ENCODE results near the gene LMCD1. TPM values are rescaled to one million over a fixed set of nuclear protein-coding genes. Genes with fewer than 3 reads are reported as not detected.
A peak's percentile ranks its signal among the peaks of the same experiment; 100 is the strongest.

Gene LMCD1
- total and polyA plus RNA-seq, 12 donors: 18.6 to 459 (median 45.7) TPM

DNA sequence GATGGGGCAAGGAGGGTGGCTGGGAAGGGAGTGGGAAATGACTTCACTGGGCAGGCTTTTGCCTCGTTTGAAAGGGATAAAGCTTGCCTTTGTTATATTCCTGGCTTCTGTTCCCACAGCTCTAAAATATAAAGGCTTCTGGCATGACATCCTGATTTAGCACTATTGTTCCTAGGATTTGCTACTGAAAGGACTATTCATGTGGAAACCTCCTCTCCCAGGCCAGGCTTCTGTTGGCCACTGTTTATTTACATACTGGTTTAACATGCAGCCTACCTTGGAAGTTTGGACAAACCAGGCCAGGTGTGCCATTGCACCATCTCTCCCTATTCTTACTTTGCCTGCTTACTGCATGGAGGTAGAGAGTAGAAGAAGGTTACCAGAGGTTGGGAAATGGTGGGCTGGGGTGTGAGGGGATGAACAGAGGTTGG lies 2.4 kb upstream of the LMCD1 start:
- Histone ChIP-seq H3K4me1 (peaks cover 3 to 57% (median 39%) of the 10 kb centered on the region in 9 donors), H3K36me3 (peaks cover 0 to 2% (median 0%) of the 10 kb centered on the region in 9 donors), H3K4me3 (no peak overlapping the region), H3K27me3 (peaks cover 0 to 9% (median 0%) of the 10 kb centered on the region in 7 donors), H3K9me3 (no peaks in the 10 kb centered on the region), H3K27ac (peak overlapping the region; percentile 13 to 97 (median 90))
- WGBS, 2 donors: 20 to 33% methylated on average over 1 of the region's 1 CpG
- no peak for DNase-seq
- ATAC-seq: peak in 4 of 8 donors; percentile 4 to 23 (median 14)
- intact Hi-C loops (cut with DNase I): loop anchor here in 1 of 10 donors (5.0 kb wide), 1 partner anchor 52 kb away; no protein-coding TSS in a partner anchor
- TF ChIP-seq, protein P1, sequence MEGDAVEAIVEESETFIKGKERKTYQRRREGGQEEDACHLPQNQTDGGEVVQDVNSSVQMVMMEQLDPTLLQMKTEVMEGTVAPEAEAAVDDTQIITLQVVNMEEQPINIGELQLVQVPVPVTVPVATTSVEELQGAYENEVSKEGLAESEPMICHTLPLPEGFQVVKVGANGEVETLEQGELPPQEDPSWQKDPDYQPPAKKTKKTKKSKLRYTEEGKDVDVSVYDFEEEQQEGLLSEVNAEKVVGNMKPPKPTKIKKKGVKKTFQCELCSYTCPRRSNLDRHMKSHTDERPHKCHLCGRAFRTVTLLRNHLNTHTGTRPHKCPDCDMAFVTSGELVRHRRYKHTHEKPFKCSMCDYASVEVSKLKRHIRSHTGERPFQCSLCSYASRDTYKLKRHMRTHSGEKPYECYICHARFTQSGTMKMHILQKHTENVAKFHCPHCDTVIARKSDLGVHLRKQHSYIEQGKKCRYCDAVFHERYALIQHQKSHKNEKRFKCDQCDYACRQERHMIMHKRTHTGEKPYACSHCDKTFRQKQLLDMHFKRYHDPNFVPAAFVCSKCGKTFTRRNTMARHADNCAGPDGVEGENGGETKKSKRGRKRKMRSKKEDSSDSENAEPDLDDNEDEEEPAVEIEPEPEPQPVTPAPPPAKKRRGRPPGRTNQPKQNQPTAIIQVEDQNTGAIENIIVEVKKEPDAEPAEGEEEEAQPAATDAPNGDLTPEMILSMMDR (IDR thresholded peaks at IDR 0.05): no peak

DNA sequence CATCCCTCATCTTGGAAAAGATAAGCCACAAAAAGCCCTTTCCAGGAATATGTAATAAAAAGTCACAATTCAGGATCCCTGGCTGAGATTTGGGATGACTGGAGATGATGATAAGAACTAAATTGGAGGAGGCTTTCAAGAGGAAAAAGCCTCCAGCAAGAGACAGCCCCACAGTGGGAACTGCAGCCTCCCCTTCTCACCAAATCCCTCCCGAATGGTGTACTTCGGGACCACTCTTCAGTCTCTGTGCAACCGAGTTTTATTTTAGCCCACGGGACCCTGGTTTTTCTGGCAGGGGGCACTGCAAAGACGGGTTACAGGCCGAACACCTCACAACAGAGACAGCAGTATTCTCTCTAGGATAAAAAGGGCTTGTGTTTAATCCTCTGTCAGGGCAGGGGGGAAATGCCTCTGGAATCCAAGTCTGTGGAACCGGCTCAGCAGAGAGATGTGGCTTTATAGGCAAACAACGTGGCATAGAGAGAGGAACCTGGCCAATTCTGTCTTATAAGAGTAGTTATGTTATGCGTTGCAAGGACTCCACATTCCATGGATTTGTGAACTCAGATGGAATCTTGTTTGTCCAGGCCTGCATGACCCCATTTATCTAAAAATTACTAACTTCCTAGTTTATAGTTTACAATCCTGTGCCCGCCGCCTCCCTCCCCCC lies 1.2 kb upstream of the LMCD1 start:
- WGBS, 2 donors: 26 to 37% methylated on average over 11 of the region's 11 CpGs
- Histone ChIP-seq H3K27ac (peak overlapping the region; percentile 23 to 97 (median 92)), H3K9me3 (no peaks in the 10 kb centered on the region), H3K4me3 (peak overlapping the region in 8 of 10 donors; percentile 35 to 74 (median 60)), H3K27me3 (peaks cover 0 to 9% (median 0%) of the 10 kb centered on the region in 7 donors), H3K36me3 (peaks cover 0 to 9% (median 0%) of the 10 kb centered on the region in 9 donors), H3K4me1 (peaks cover 7 to 69% (median 52%) of the 10 kb centered on the region in 9 donors)
- ATAC-seq (no peak), DNase-seq (no peak)
- TF ChIP-seq, protein P1 (IDR thresholded peaks at IDR 0.05): peak in 1 of 9 donors; percentile 10
- intact Hi-C loops (cut with DNase I): loop anchor here in 3 of 10 donors (5.0 to 10.0 kb wide), 3 partner anchors 56 to 72 kb away; no protein-coding TSS in a partner anchor

GRCh38 chr3:8500989-8501370 lies 643 bp upstream of the LMCD1 start:
- Histone ChIP-seq H3K27ac (peak overlapping the region; percentile 58 to 97 (median 92)), H3K4me1 (peaks cover 10 to 75% (median 57%) of the 10 kb centered on the region in 9 donors), H3K36me3 (peaks cover 0 to 9% (median 0%) of the 10 kb centered on the region in 9 donors), H3K4me3 (peak overlapping the region; percentile 19 to 74 (median 56)), H3K27me3 (peaks cover 0 to 9% (median 0%) of the 10 kb centered on the region in 7 donors), H3K9me3 (no peaks in the 10 kb centered on the region)
- ATAC-seq (no peak), DNase-seq (no peak)
- 3 to 5% methylated on average over 8 of the region's 8 CpGs for WGBS, 2 donors
- intact Hi-C loops (cut with DNase I): loop anchor here in 3 of 10 donors (5.0 to 10.0 kb wide), 3 partner anchors 56 to 71 kb away; no protein-coding TSS in a partner anchor
- TF ChIP-seq, protein P1 (IDR thresholded peaks at IDR 0.05): no peak

GRCh38 chr3:8503461-8503860 lies 1.8 kb downstream of the LMCD1 start:
- Histone ChIP-seq H3K36me3 (peaks cover 0 to 19% (median 0%) of the 10 kb centered on the region in 9 donors), H3K4me1 (peaks cover 10 to 92% (median 81%) of the 10 kb centered on the region in 9 donors), H3K9me3 (no peaks in the 10 kb centered on the region), H3K27me3 (peaks cover 0 to 9% (median 0%) of the 10 kb centered on the region in 7 donors), H3K27ac (peak overlapping the region; percentile 43 to 88 (median 80)), H3K4me3 (peak overlapping the region in 9 of 10 donors; percentile 3 to 55 (median 47))
- TF ChIP-seq, protein P1 (IDR thresholded peaks at IDR 0.05): no peak
- 35 to 54% methylated on average over 1 of the region's 1 CpG for WGBS, 2 donors
- DNase-seq (no peak), ATAC-seq (no peak)
- intact Hi-C loops (cut with DNase I): loop anchor here in 3 of 10 donors (5.0 to 10.0 kb wide), 3 partner anchors 59 to 69 kb away; no protein-coding TSS in a partner anchor

Measured in heart right ventricle (tissue), 16 donors.